ENCODE results near the gene SATB2. TPM values are rescaled to one million over a fixed set of nuclear protein-coding genes. Genes with fewer than 3 reads are reported as not detected.

The SATB2 gene
- total RNA-seq, 1 donor from 2014 or later: 19.1 TPM

GRCh38 chr2:199282309-199282708 is 175.4 kb downstream of the SATB2 start:
- no peaks in the 10 kb centered on the region for H3K27me3 Mint-ChIP-seq
- H3K4me1 Mint-ChIP-seq (ENCODE audit: unreplicated experiment): no peaks in the 10 kb centered on the region
- H3K9me3 Mint-ChIP-seq: no peaks in the 10 kb centered on the region
- H3K36me3 Mint-ChIP-seq: peaks cover 7% of the 10 kb centered on the region
- DNase-seq (ENCODE audit: extremely low spot score, unreplicated experiment): no peak
- H3K27ac Mint-ChIP-seq: no peak overlapping the region
- no peak for TF ChIP-seq CTCF (conservative IDR thresholded peaks at IDR 0.05)
- H3K4me3 Mint-ChIP-seq: no peak overlapping the region

- Mint-ChIP-seq H3K27ac (no peak overlapping the region), H3K9me3 (no peaks in the 10 kb centered on the region), H3K4me3 (no peak overlapping the region), H3K27me3 (no peaks in the 10 kb centered on the region), H3K4me1 (ENCODE audit: unreplicated experiment) (no peaks in the 10 kb centered on the region), H3K36me3 (peaks cover 7% of the 10 kb centered on the region)
- no peak for TF ChIP-seq CTCF (conservative IDR thresholded peaks at IDR 0.05)
- DNase-seq (ENCODE audit: extremely low spot score, unreplicated experiment): no peak
Measured at GRCh38 chr2:199279146-199279545, 178.6 kb downstream of the SATB2 start.

- Mint-ChIP-seq H3K27ac (no peak overlapping the region), H3K36me3 (peaks cover 7% of the 10 kb centered on the region), H3K4me1 (ENCODE audit: unreplicated experiment) (no peaks in the 10 kb centered on the region), H3K27me3 (no peaks in the 10 kb centered on the region), H3K9me3 (no peaks in the 10 kb centered on the region), H3K4me3 (no peak overlapping the region)
- TF ChIP-seq CTCF (conservative IDR thresholded peaks at IDR 0.05): no peak
- DNase-seq (ENCODE audit: extremely low spot score, unreplicated experiment): no peak
Measured at GRCh38 chr2:199278099-199278498, 179.6 kb downstream of the SATB2 start.

DNA sequence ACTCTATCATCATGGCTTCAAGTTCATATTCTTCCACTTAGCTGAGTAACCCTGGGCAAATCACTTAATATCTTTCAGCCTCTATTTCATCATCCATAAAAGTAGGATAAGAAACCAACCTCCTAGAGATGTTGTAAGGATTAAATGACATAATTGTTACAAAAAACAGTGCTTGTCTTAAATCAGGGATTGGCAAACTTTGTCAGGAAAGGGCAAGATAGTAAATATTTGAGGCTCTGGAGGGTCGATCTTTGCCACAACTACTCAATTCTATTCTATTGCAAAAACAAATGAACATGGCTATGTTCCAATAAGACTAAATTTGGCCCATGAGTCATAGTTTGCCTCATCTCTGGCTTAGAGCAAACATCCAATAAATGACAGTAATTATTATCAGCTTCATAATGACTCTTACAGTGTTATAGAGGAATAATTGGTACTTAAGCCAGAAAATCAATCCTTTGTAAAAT is 184.7 kb downstream of the SATB2 start:
- no peaks in the 10 kb centered on the region for H3K4me1 Mint-ChIP-seq (ENCODE audit: unreplicated experiment)
- no peak overlapping the region for H3K4me3 Mint-ChIP-seq
- no peak for DNase-seq (ENCODE audit: extremely low spot score, unreplicated experiment)
- H3K27me3 Mint-ChIP-seq: no peaks in the 10 kb centered on the region
- H3K9me3 Mint-ChIP-seq: no peaks in the 10 kb centered on the region
- no peak overlapping the region for H3K27ac Mint-ChIP-seq
- TF ChIP-seq CTCF (conservative IDR thresholded peaks at IDR 0.05): no peak
- no peaks in the 10 kb centered on the region for H3K36me3 Mint-ChIP-seq

- no peaks in the 10 kb centered on the region for H3K4me1 Mint-ChIP-seq (ENCODE audit: unreplicated experiment)
- no peak for DNase-seq (ENCODE audit: extremely low spot score, unreplicated experiment)
- no peak for TF ChIP-seq CTCF (conservative IDR thresholded peaks at IDR 0.05)
- H3K27me3 Mint-ChIP-seq: no peaks in the 10 kb centered on the region
- H3K9me3 Mint-ChIP-seq: peaks cover 14% of the 10 kb centered on the region
- H3K27ac Mint-ChIP-seq: no peak overlapping the region
- H3K36me3 Mint-ChIP-seq: no peaks in the 10 kb centered on the region
- H3K4me3 Mint-ChIP-seq: no peak overlapping the region
Measured at GRCh38 chr2:199261936-199262335, 195.8 kb downstream of the SATB2 start.

DNA sequence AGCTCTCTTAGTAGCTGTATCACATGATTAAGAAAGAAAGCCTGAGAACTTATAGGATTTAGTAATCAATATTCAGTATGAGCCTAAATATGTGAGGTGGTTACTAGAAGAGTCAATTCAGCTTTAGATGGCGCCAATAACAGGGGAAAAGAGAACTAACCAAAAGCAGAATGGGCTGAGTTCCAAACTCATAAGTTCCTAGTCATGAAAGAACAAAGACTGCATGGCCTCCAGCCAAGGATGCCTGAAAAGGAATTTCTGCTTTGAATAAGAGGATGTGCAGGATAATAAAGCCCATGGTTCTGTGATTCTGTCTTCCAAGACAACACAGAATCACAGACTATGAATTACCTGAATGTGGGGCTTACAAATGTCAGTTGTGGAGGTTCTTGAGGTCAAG is 196.5 kb downstream of the SATB2 start:
- H3K27ac Mint-ChIP-seq: no peak overlapping the region
- H3K4me1 Mint-ChIP-seq (ENCODE audit: unreplicated experiment): no peaks in the 10 kb centered on the region
- no peak for TF ChIP-seq CTCF (conservative IDR thresholded peaks at IDR 0.05)
- DNase-seq (ENCODE audit: extremely low spot score, unreplicated experiment): no peak
- no peaks in the 10 kb centered on the region for H3K27me3 Mint-ChIP-seq
- H3K36me3 Mint-ChIP-seq: no peaks in the 10 kb centered on the region
- peaks cover 14% of the 10 kb centered on the region for H3K9me3 Mint-ChIP-seq
- no peak overlapping the region for H3K4me3 Mint-ChIP-seq

All from type B pancreatic cell (in vitro differentiated cells).